ENCODE measurements around the gene BSN. TPM values are rescaled to one million over a fixed set of nuclear protein-coding genes. Genes with fewer than 3 reads are reported as not detected.

Gene BSN
- polyA plus RNA-seq, 1 experiment: 0.04 TPM

DNA sequence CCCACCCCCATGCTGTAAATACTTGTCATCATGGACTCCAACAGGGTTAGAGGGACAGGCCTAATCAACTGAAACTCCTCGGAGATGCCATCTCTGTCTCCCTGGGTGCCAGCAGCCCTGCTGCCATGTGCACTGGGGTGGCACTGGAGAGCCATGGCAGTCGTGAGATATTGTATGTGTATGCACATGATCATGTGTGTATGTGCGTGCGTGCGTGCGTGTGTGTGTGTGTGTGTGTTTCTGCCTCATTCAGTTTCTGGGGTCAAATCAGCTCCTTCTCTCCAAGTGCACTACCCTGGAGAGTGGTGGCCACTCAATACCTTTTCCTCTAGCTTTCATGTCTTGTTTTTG is 116.6 kb downstream of the BSN start:
- Histone ChIP-seq H3K4me3 (ENCODE audit: low read depth, low read length) (no peak overlapping the region), H3K36me3 (ENCODE audit: control insufficient read depth, insufficient read depth, low read length) (no peaks in the 10 kb centered on the region), H3K27me3 (ENCODE audit: control insufficient read depth, insufficient read depth, low read length) (0 out of 2 replicates have a peak, but pooled peaks cover 3% of the 10 kb centered on the region)
- TF ChIP-seq CTCF (IDR thresholded peaks at IDR 0.05; ENCODE audit: insufficient read depth, low read depth, low read length): no peak
- ChIA-PET POLR2A (no interaction called here), CTCF (interaction anchor here (1.0 to 5.4 kb wide), 12 partner anchors 7 to 132 kb away, joined by 3 to 152 read pairs (median 6); partner anchors contain the start of genes BSN and INKA1)
- DNase-seq (ENCODE audit: low read depth): no peak

- no peak for DNase-seq (ENCODE audit: low read depth)
- Histone ChIP-seq H3K36me3 (ENCODE audit: control insufficient read depth, insufficient read depth, low read length) (peaks cover 5% of the 10 kb centered on the region), H3K4me3 (ENCODE audit: low read depth, low read length) (no peak overlapping the region), H3K27me3 (ENCODE audit: control insufficient read depth, insufficient read depth, low read length) (0 out of 2 replicates have a peak, but pooled peaks cover 1% of the 10 kb centered on the region)
- ChIA-PET POLR2A (interaction anchor here (0.5 kb wide), 1 partner anchor 664 kb away, joined by 7 read pairs; no protein-coding TSS in a partner anchor), CTCF (interaction anchor here (0.7 to 5.4 kb wide), 16 partner anchors 8 to 212 kb away, joined by 3 to 152 read pairs (median 5); partner anchors contain the start of genes BSN, INKA1 and UBA7)
- peak; percentile 89 for TF ChIP-seq CTCF (IDR thresholded peaks at IDR 0.05; ENCODE audit: insufficient read depth, low read depth, low read length)
These were observed 117.3 kb downstream of the BSN start for GRCh38 chr3:49671291-49672288.

DNA sequence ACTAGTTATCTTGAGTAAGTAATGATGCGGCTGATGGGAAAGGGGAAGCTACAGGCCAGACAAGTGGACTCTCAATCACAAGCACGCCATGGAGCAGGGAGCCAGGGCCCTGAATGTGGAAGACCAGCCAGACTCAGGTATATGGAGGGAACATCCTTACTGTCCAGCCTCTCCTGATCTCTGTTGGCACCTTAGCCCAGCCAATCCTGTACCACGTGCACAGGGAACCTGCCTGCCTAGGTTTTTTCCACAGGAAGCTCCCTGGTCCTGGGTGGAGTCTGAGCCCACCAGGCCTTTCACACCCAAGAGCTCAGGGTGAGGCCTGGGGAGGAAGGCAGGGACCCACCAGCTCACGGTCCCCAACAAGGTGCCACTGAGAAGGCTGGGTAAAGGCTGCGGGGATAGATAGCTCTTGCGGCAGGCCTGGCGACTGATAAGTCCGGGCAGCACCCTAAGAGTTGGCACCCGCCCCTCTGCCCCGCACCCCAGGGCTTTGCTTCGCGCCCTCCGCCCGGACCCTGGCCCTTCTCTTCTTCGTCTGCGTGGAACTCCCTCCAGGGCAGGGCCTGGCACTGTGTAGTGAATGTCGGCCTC is 118.9 kb downstream of the BSN start:
- DNase-seq (ENCODE audit: low read depth): no peak

GRCh38 chr3:49673715-49674496 is 119.6 kb downstream of the BSN start, which contains the start of gene APEH:
Gene APEH, plus strand, starts transcription at chr3:49674351. Its CDS starts 51 bp downstream, at chr3:49674402.
- no peaks in the 10 kb centered on the region for H3K27me3 ChIP-seq (ENCODE audit: control insufficient read depth, insufficient read depth, low read length)
- no peak for TF ChIP-seq CTCF (IDR thresholded peaks at IDR 0.05; ENCODE audit: insufficient read depth, low read depth, low read length)
- POLR2A ChIA-PET: no interaction called here
- peak within 1 kb of the TSS; percentile 79 for H3K4me3 ChIP-seq (ENCODE audit: low read depth, low read length)
- peak; percentile 86 for DNase-seq (ENCODE audit: low read depth)
- peaks cover 20% of the 10 kb centered on the region for H3K36me3 ChIP-seq (ENCODE audit: control insufficient read depth, insufficient read depth, low read length)
- CTCF ChIA-PET: interaction anchor here (5.4 kb wide), 1 partner anchor 135 kb away, joined by 152 read pairs; no protein-coding TSS in a partner anchor

More for the DNA sequence above, 118.9 kb downstream of the BSN start:
- Histone ChIP-seq H3K4me3 (ENCODE audit: low read depth, low read length) (peak overlapping the region; percentile 79), H3K36me3 (ENCODE audit: control insufficient read depth, insufficient read depth, low read length) (peaks cover 15% of the 10 kb centered on the region), H3K27me3 (ENCODE audit: control insufficient read depth, insufficient read depth, low read length) (no peaks in the 10 kb centered on the region)
- CTCF ChIA-PET: interaction anchor here (1.4 to 5.4 kb wide), 3 partner anchors 106 to 173 kb away, joined by 3 to 152 read pairs (median 15); no protein-coding TSS in a partner anchor
- TF ChIP-seq CTCF (IDR thresholded peaks at IDR 0.05; ENCODE audit: insufficient read depth, low read depth, low read length): no peak
- POLR2A ChIA-PET: interaction anchor here (0.6 kb wide), 2 partner anchors 134 to 501 kb away, joined by 3 read pairs; no protein-coding TSS in a partner anchor

All from BJ (cell line).